WTC11 (cell line): Measurements from ENCODE around the gene GALNT7. TPM values are rescaled to one million over a fixed set of nuclear protein-coding genes. Genes with fewer than 3 reads are reported as not detected.
A peak's percentile ranks its signal among the peaks of the same experiment; 100 is the strongest.

Source experiments
- ATAC-seq: fragments of 200-7000 bp; cut with Tn5 transposase; 2 replicates; pipeline ENCODE4 v1.10.0; 2021; ENCODE audit warnings: mild to moderate bottlenecking, moderate library complexity
- CTCF ChIA-PET: fragments of 300-600 bp; sonication (Branson Sonifier 250); formaldehyde crosslinking; loops from one replicate; lab custom pipeline; 2021; ENCODE audit warnings: antibody characterized with exemption; lab: Charles Lee
- POLR2A ChIA-PET: fragments of 350-600 bp; sonication (Branson Sonifier 250); formaldehyde crosslinking; loops from one replicate; lab custom pipeline; 2021; ENCODE audit warnings: antibody characterized with exemption; lab: Charles Lee
- DNase-seq: peaks from one replicate; pipeline ENCODE4 v3.0.0; 2021; ENCODE audit warnings: low spot score
- H3K27ac Mint-ChIP-seq: 2 replicates; pipeline ENCODE4 v1.8.0; 2021; ENCODE audit warnings: mixed read lengths
- H3K27me3 Mint-ChIP-seq: 2 replicates; pipeline ENCODE4 v1.8.0; 2021; ENCODE audit warnings: low read depth, mild to moderate bottlenecking, moderate library complexity, mixed read lengths
- H3K36me3 Mint-ChIP-seq: 2 replicates; pipeline ENCODE4 v1.8.0; 2021; ENCODE audit warnings: mixed read lengths
- H3K4me1 Mint-ChIP-seq: 2 replicates; pipeline ENCODE4 v1.8.0; 2022; ENCODE audit warnings: mixed read lengths
- H3K4me3 Mint-ChIP-seq: 2 replicates; pipeline ENCODE4 v1.8.0; 2021; ENCODE audit warnings: mild to moderate bottlenecking, moderate library complexity, mixed read lengths
- H3K9me3 Mint-ChIP-seq: 2 replicates; pipeline ENCODE4 v1.8.0; 2021; ENCODE audit warnings: mixed read lengths
- ARID4B ChIP-seq: sonication (generic); formaldehyde crosslinking; IDR thresholded peaks from 2 replicates; pipeline ENCODE4 v1.8.0; 2023; ENCODE audit warnings: missing genetic modification reagents, mild to moderate bottlenecking, borderline replicate concordance
- ATF3 ChIP-seq: sonication (generic); formaldehyde crosslinking; conservative IDR thresholded peaks from 2 replicates; pipeline ENCODE4 v1.8.1; 2022; ENCODE audit warnings: mild to moderate bottlenecking, missing genetic modification reagents
- CREB1 ChIP-seq: sonication (generic); formaldehyde crosslinking; IDR thresholded peaks from 2 replicates; pipeline ENCODE4 v1.8.0; 2023; ENCODE audit warnings: mild to moderate bottlenecking, missing genetic modification reagents
- EMX1 ChIP-seq: fragments of 250-450 bp; sonication (Bioruptor Pico); IDR thresholded peaks from 2 replicates; pipeline ENCODE4 v1.8.0; 2021; ENCODE audit warnings: mild to moderate bottlenecking
- ETV6 ChIP-seq: sonication (generic); formaldehyde crosslinking; IDR thresholded peaks from 2 replicates; pipeline ENCODE4 v1.8.1; 2022; ENCODE audit warnings: mild to moderate bottlenecking, missing genetic modification reagents
- FOXP1 ChIP-seq: sonication (generic); formaldehyde crosslinking; IDR thresholded peaks from 2 replicates; pipeline ENCODE4 v1.8.0; 2022; ENCODE audit warnings: missing genetic modification reagents, mild to moderate bottlenecking, moderate library complexity, borderline replicate concordance
- GABPB1 ChIP-seq: sonication (generic); formaldehyde crosslinking; IDR thresholded peaks from 2 replicates; pipeline ENCODE4 v1.8.1; 2023; ENCODE audit warnings: mild to moderate bottlenecking, missing genetic modification reagents
- GRHL2 ChIP-seq: fragments of 250-450 bp; sonication (Bioruptor Pico); IDR thresholded peaks from 2 replicates; pipeline ENCODE4 v1.8.0; 2022; ENCODE audit warnings: mild to moderate bottlenecking, moderate library complexity; ENCODE audit not compliant: insufficient replicate concordance, severe bottlenecking
- JUN ChIP-seq: sonication (generic); formaldehyde crosslinking; IDR thresholded peaks from 2 replicates; pipeline ENCODE4 v1.8.0; 2023; ENCODE audit warnings: mild to moderate bottlenecking, missing genetic modification reagents
- MLX ChIP-seq: sonication (generic); formaldehyde crosslinking; IDR thresholded peaks from 2 replicates; pipeline ENCODE4 v1.8.1; 2023; ENCODE audit warnings: mild to moderate bottlenecking, missing genetic modification reagents, moderate library complexity
- OVOL2 ChIP-seq: fragments of 250-450 bp; sonication (Bioruptor Pico); IDR thresholded peaks from 2 replicates; pipeline ENCODE4 v1.9.0; 2021; ENCODE audit warnings: mild to moderate bottlenecking, borderline replicate concordance
- SP1 ChIP-seq: sonication (generic); formaldehyde crosslinking; conservative IDR thresholded peaks from 2 replicates; pipeline ENCODE4 v1.8.1; 2022; ENCODE audit warnings: missing genetic modification reagents
- STAT6 ChIP-seq: sonication (generic); formaldehyde crosslinking; conservative IDR thresholded peaks from 2 replicates; pipeline ENCODE4 v1.8.1; 2023; ENCODE audit warnings: mild to moderate bottlenecking, low read depth, missing genetic modification reagents, moderate library complexity
- TEAD4 ChIP-seq: sonication (generic); formaldehyde crosslinking; IDR thresholded peaks from 2 replicates; pipeline ENCODE4 v1.8.0; 2022; ENCODE audit warnings: mild to moderate bottlenecking, missing genetic modification reagents
- USF1 ChIP-seq: sonication (generic); formaldehyde crosslinking; IDR thresholded peaks from 2 replicates; pipeline ENCODE4 v1.8.0; 2022; ENCODE audit warnings: mild to moderate bottlenecking, missing genetic modification reagents
- ZBTB43 ChIP-seq: sonication (generic); formaldehyde crosslinking; IDR thresholded peaks from 2 replicates; pipeline ENCODE4 v1.8.1; 2023; ENCODE audit warnings: mild to moderate bottlenecking, missing genetic modification reagents
- ZMAT4 ChIP-seq: fragments of 250-450 bp; sonication (Bioruptor Pico); IDR thresholded peaks from 2 replicates; pipeline ENCODE4 v1.9.0; 2021; ENCODE audit warnings: mild to moderate bottlenecking
- ZNF232 ChIP-seq: sonication (generic); formaldehyde crosslinking; IDR thresholded peaks from 2 replicates; pipeline ENCODE4 v1.8.0; 2022; ENCODE audit warnings: mild to moderate bottlenecking, missing genetic modification reagents
- ZNF281 ChIP-seq: sonication (generic); formaldehyde crosslinking; IDR thresholded peaks from 2 replicates; pipeline ENCODE4 v1.8.0; 2023; ENCODE audit warnings: mild to moderate bottlenecking, missing genetic modification reagents
- ZNF423 ChIP-seq: fragments of 250-450 bp; sonication (Bioruptor Pico); IDR thresholded peaks from 2 replicates; pipeline ENCODE4 v2.1.2; 2022; ENCODE audit warnings: mild to moderate bottlenecking, moderate library complexity
- ZSCAN18 ChIP-seq: fragments of 250-450 bp; sonication (Bioruptor Pico); IDR thresholded peaks from 2 replicates; pipeline ENCODE4 v2.1.2; 2022; ENCODE audit warnings: mild to moderate bottlenecking, moderate library complexity
- total RNA-seq: library from RNA; stranded (reverse); gene quantifications from 3 replicates; pipeline ENCODE4 v1.2.3, GENCODE V29; 2021

Gene GALNT7
- total RNA-seq, 1 experiment from 2014 or later, result 86.9 TPM

GRCh38 chr4:173208420-173208819 lies 39.8 kb downstream of the GALNT7 start:
- no peak for ATAC-seq
- ChIA-PET CTCF (no interaction called here), POLR2A (no interaction called here)
- H3K36me3 Mint-ChIP-seq, result peaks cover 17% of the 10 kb centered on the region
- H3K27me3 Mint-ChIP-seq, result no peaks in the 10 kb centered on the region
- H3K27ac Mint-ChIP-seq, result peak overlapping the region; percentile 54; the same call in 1 of the 2 replicates
- TF ChIP-seq ETV6 (CRISPR knock-in tag) (no peak), OVOL2 (CRISPR knock-in tag) (no peak), TEAD4 (CRISPR knock-in tag) (no peak), GRHL2 (no peak), EMX1 (no peak), ARID4B (CRISPR knock-in tag) (no peak), ZNF423 (no peak), ZNF232 (CRISPR knock-in tag) (no peak), MLX (CRISPR knock-in tag) (no peak), FOXP1 (CRISPR knock-in tag) (no peak), STAT6 (no peak), ZNF281 (CRISPR knock-in tag) (no peak)
- H3K9me3 Mint-ChIP-seq, result peaks cover 9% of the 10 kb centered on the region; the same call in 1 of the 2 replicates
- no peak overlapping the region for H3K4me3 Mint-ChIP-seq
- no peak for DNase-seq
- H3K4me1 Mint-ChIP-seq, result peaks cover 80% of the 10 kb centered on the region

GRCh38 chr4:173211222-173211621 lies 42.6 kb downstream of the GALNT7 start:
- DNase-seq (no peak), ATAC-seq (no peak)
- CTCF ChIA-PET, result interaction anchor here (1.4 to 2.5 kb wide), 2 partner anchors 90 to 198 kb away, joined by 4 to 7 read pairs; no protein-coding TSS in a partner anchor
- Mint-ChIP-seq H3K4me3 (no peak overlapping the region), H3K27ac (no peak overlapping the region), H3K36me3 (peaks cover 2% of the 10 kb centered on the region), H3K9me3 (no peaks in the 10 kb centered on the region), H3K27me3 (no peaks in the 10 kb centered on the region), H3K4me1 (peaks cover 78% of the 10 kb centered on the region)
- POLR2A ChIA-PET, result no interaction called here
- no peak for TF ChIP-seq TEAD4 (CRISPR knock-in tag)
- no peak for TF ChIP-seq ZBTB43 (CRISPR knock-in tag)
- no peak for TF ChIP-seq USF1 (CRISPR knock-in tag)
- TF ChIP-seq ZSCAN18 (CRISPR knock-in tag), result no peak
- TF ChIP-seq GABPB1, result no peak
- TF ChIP-seq ETV6 (CRISPR knock-in tag), result no peak
- TF ChIP-seq CREB1, result no peak
- TF ChIP-seq ZMAT4 (CRISPR knock-in tag), result no peak
- no peak for TF ChIP-seq JUN (CRISPR knock-in tag)
- TF ChIP-seq SP1 (CRISPR knock-in tag), result no peak
- TF ChIP-seq ATF3 (CRISPR knock-in tag), result no peak
